ENCODE measurements around the gene PRRX2.
"Not testable (repeated sequence)": the region's sequence is repeated elsewhere in the genome, so short reads cannot be mapped to it uniquely, and the experiment has no call there.

PRRX2 gene

DNA sequence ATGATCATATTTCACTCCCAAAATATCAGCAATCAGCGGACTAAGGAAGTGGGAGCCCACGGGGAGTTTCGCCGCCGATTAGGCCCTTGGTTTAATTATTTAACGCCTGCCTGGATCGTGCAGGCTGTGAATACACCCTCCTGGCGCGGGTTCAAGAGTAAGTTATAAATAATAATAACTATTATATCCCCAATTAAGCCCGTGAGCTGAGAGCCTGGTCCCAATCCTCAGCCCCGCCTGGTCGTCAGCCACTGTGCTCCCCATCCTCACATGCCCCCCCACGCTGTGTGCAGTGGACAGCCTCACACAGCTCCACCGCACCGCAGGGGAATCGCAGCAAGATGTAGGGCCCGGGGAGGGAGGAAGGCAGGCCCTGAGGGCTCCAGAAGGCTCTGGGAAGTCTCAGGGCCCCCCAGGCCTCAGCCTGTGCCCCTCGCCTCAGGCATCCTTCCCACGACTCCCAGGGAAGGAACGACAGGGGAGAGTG is 10.8 kb upstream of the PRRX2 start:
- no peak for DNase-seq (ENCODE audit: low spot score)

GRCh38 chr9:129655154-129655553 is 10.3 kb upstream of the PRRX2 start:
- DNase-seq (ENCODE audit: low spot score): no peak

DNA sequence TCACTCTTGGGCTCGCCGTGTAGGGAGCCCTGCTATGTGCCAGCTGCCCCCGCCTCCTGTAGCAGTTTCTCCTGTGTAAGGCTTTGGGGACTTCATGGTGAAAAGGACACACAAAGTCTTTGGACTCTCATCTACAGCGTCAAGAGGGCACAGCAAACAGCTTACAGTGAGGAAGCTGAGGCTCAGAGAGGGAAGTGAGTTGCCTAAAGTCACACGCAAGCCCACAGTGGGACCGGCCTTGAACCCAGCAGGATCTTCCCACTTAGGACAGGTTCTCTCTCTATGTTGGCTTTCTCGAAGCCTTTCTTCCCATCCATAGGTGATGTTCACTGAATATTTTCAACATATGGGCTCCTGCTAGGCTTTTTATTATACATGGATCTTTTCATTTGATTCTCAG is 9.8 kb upstream of the PRRX2 start:
- DNase-seq (ENCODE audit: low spot score): no peak

- DNase-seq (ENCODE audit: low spot score): no peak
Measured at GRCh38 chr9:129656795-129657390, 8.6 kb upstream of the PRRX2 start.

- DNase-seq (ENCODE audit: low spot score): no peak
Measured at GRCh38 chr9:129661029-129661428, 4.4 kb upstream of the PRRX2 start.

- not testable (repeated sequence) for DNase-seq (ENCODE audit: low spot score)
Measured at GRCh38 chr9:129662239-129662638, 3.2 kb upstream of the PRRX2 start.

- DNase-seq (ENCODE audit: low spot score): no peak
Measured at GRCh38 chr9:129664746-129665388, 580 bp upstream of the PRRX2 start.

DNA sequence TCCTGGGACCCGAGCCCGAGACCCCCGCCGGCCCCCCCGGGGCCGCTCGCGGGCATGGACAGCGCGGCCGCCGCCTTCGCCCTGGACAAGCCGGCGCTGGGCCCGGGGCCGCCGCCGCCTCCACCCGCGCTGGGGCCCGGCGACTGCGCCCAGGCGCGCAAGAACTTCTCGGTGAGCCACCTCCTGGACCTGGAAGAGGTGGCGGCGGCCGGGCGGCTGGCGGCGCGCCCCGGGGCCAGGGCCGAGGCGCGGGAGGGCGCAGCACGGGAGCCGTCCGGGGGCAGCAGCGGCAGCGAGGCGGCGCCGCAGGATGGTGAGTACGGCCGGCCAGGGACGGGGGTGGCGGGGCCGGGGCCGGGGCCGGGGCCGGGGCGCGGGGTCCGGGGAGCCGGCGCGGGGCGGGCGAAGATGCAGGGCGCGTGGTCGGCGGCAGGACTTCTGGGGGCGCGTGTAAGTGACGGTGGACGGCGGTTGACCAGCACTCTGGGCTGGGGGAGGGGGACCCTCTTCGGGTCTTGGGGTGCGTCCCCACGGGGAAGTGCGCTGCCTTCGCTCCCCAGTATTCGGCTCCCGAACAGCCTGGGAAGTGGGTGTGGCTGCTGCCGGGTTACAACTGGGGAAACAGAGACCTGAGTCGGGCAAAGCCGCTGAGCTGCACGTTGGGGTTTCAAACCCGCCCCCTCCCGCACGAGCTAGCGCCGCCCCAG is 520 bp downstream of the PRRX2 start:
- DNase-seq (ENCODE audit: low spot score): no peak

GRCh38 chr9:129666575-129666974 is 1.1 kb downstream of the PRRX2 start:
- no peak for DNase-seq (ENCODE audit: low spot score)

DNA sequence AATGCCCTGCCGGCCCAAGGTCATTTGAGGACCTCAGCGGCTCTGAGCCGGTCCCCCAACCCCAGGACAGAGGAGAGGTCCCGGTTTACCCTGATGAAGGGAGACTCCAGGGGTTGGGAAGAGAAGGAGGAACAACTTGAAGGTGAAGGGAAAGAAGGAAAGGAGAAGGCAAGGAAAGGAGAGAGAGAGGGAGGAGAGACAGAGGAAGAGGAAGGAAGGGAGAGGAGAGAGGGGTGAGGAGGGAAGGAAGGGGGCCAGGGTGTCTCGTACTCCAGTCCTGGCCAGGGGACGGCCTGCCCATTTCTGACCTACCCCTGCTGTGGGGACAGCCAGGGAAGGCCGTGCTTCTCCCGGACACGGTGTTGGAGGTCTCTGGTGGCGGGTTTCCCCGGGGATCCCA is 1.9 kb downstream of the PRRX2 start:
- no peak for DNase-seq (ENCODE audit: low spot score)

DNA sequence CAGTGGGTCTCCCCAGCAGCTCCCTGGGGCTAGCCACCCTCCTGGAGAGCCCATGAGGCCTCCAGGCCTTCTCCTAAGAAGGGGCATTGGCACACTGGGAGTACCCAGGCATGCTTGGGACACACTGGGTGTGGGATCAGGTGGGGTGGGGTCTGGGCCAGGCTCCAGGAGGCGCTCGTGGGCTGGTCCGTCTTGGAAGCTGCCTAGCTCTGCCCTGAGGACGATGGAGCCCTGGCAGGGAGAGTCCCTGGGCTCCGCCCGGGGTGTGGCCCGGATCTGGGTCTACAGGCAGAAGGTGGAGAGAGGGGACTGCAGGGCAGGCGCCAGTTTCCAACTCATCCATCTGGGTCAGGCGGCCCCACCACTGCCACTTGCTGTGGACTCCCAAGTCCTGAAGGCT is 2.4 kb downstream of the PRRX2 start:
- DNase-seq (ENCODE audit: low spot score): no peak

DNA sequence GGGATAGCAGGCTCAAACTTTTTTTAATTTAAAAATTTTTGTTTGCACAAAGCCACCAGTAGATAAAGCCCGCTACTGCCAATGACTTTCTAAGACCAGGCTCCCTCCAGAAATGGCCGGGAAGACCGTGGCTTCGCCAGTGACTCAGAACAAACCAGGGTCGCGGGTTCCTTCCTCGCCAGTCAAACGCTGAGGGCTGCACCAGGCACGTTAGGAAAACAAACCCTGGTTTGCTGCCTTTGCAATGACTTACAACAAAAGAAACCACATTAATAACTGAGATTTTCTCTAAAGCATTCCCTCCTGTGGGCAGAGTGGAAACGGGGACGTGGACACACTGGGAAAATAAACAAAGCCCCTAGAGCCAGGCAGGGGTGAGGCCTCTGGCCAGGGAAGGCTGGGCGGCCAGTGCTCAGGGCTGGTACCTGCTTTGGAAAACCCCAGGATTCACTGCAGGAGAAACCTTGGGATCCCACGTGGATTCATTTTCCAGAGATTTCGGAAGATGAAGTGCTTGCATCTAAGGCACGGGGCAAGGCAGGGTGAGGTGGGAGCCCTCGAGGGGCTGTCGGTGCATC is 3.8 kb downstream of the PRRX2 start:
- no peak for DNase-seq (ENCODE audit: low spot score)

DNA sequence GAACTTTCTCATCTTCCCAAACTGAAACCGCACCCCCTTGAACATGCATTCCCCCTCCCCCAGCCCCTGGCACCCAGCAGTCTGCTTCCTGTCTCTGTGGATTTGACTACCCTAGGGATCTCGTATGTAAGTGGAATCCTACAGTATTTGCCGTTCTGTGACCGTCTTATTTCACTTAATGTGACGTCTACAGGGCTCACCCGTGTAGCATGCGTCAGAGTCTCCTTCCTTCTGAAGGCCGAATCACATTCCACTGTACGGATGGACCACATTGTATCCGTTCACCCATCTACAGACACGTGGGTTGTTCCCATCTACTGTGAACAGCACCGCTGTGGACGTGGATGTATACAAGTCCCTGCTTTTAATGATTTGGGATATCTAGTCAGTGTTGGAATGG is 4.5 kb downstream of the PRRX2 start:
- no peak for DNase-seq (ENCODE audit: low spot score)

DNA sequence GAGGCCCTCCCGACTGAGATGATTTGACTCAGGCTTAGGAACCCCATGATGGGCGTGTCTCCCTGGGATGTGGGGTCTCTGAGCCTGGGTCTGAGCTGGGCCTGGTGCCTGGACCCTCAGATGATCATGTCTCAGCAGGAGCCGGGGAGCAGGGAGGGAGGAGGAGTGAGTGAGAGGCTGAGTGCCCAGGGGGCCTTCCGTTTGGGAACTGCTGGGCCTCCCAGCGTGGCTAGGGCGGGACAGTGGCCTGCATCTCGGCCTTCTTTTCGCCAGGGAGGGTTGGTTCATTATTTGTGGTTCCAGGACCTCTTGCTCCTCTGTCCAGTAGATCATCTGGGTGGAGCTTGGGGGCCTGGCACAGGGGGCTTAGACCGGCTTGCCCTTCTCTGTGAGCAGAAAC is 5.6 kb downstream of the PRRX2 start:
- no peak for DNase-seq (ENCODE audit: low spot score)

GRCh38 chr9:129671519-129671918 is 6.1 kb downstream of the PRRX2 start:
- no peak for DNase-seq (ENCODE audit: low spot score)

GRCh38 chr9:129672702-129673101 is 7.3 kb downstream of the PRRX2 start:
- no peak for DNase-seq (ENCODE audit: low spot score)

GRCh38 chr9:129673602-129674001 is 8.2 kb downstream of the PRRX2 start:
- DNase-seq (ENCODE audit: low spot score): no peak

GRCh38 chr9:129674229-129674628 is 8.8 kb downstream of the PRRX2 start:
- DNase-seq (ENCODE audit: low spot score): no peak

DNA sequence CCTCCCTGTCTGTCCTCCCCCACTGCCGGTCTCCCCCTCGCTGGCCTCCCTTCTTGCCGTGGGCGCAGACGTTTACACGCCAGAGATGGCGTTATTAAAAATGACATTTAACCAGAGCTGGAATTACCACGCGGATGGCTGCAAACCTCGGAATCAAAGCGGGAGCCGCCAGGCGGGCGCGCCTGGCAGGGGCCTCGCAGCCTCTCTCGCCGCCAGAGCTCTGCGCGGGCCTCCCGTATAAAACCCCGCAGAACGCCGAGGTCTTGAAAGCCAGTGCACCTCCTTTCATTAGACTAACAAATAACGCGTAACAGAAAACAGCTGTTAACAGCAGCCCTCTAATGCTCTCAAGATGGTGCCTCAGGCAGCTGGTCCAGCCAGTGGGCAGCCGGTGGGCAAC is 10.2 kb downstream of the PRRX2 start:
- DNase-seq (ENCODE audit: low spot score): no peak

DNA sequence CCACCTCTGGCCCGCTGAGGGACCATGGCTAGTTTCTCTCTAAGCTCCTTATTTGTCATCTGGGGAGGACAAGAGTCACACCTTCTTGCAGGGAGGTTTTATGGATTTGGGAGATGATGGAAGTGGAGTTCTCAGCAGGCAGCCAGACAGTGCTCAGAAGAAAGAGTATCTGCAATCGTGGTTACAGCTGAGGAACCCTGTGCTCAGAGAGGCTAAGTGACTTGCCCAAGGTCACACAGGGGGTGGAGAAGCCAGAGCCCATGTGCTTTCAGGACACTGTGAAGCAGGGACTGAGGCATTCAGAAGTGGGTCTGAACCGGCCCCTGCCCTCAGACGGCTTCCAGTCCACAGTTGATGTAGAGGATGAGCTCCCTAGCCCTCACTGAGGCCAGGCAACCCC is 10.8 kb downstream of the PRRX2 start:
- no peak for DNase-seq (ENCODE audit: low spot score)

- no peak for DNase-seq (ENCODE audit: low spot score)
Measured at GRCh38 chr9:129676975-129677374, 11.5 kb downstream of the PRRX2 start.

DNA sequence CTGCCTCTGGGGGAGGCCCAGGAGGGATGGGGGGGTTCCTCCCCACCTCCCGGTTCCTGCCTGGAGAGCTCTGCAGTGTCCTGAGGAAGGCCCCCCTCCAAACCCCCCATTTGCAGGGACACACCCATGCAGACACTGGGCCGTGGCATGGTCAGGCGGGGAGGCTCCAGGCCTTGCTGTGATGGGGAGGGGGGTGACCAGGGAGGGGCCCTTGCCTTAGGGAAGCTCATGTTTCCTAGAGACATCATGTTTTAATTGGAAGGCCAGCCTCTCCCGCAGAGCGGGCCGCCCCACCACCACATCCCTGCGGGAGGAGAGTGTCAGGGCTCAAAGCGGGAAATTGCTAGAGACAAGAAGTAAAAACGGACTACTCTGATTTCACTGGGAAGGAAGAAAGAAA is 12.0 kb downstream of the PRRX2 start:
- DNase-seq (ENCODE audit: low spot score): no peak

GRCh38 chr9:129678844-129679243 is 13.4 kb downstream of the PRRX2 start:
- DNase-seq (ENCODE audit: low spot score): no peak

Data from germinal center (tissue), 1 donor.